Peyer's patch (tissue), 4 donors: Measurements from ENCODE around the gene BIN2. TPM values are rescaled to one million over a fixed set of nuclear protein-coding genes. Genes with fewer than 3 reads are reported as not detected.
"Not testable (repeated sequence)": the region's sequence is repeated elsewhere in the genome, so short reads cannot be mapped to it uniquely, and the experiment has no call there.

Source experiments
- DNase-seq, 3 donors: peaks; one replicate each; pipeline ENCODE4 v3.0.0-alpha.2; 2017 to 2019
- H3K27ac ChIP-seq, 4 donors: fragments of 200-600 bp; sonication (generic); one replicate each; pipeline ENCODE4 v1.5.1; 2016 to 2019
- H3K27me3 ChIP-seq, 2 donors: fragments of 200-600 bp; sonication (generic); one replicate each; pipeline ENCODE4 v1.5.1; 2019
- H3K36me3 ChIP-seq, 3 donors: fragments of 200-600 bp; sonication (generic); one replicate each; pipeline ENCODE4 v1.5.1; 2016 to 2019
- H3K4me1 ChIP-seq, 4 donors: fragments of 200-600 bp; sonication (generic); one replicate each; pipeline ENCODE4 v1.5.1; 2016 to 2019
- H3K4me3 ChIP-seq, 4 donors: fragments of 200-600 bp; sonication (generic); 1 replicate in 3 of 4; 2 replicates in 1 of 4; pipeline ENCODE4 v1.5.1; 2016 to 2019; ENCODE audit warnings: mild to moderate bottlenecking in 1 of 4
- H3K9me3 ChIP-seq, 4 donors: fragments of 200-600 bp; sonication (generic); one replicate each; pipeline ENCODE4 v1.5.1; 2016 to 2019; ENCODE audit warnings: mild to moderate bottlenecking in 1 of 4
- POLR2A ChIP-seq, 2 donors: fragments of 450-650 bp; IDR thresholded peaks; one replicate each; pipeline ENCODE4 v1.5.1; 2017; ENCODE audit warnings: antibody characterized with exemption in 2 of 2, mild to moderate bottlenecking in 2 of 2, moderate library complexity in 2 of 2
- total RNA-seq, 4 donors: library from RNA; depleted of rRNA; stranded (reverse); fragments of >200 nt; gene quantifications; one replicate each; pipeline ENCODE4 v1.1.0, GENCODE V29; 2016
- TF ChIP-seq, protein P1 (sequence below), 6 experiments: fragments of 450-650 bp in 4 of 6; fragments of 200-600 bp in 2 of 6; sonication (generic) in 1 of 6; IDR thresholded peaks; one replicate each; pipeline ENCODE4 v1.5.1; 2017 to 2019; ENCODE audit warnings: antibody characterized with exemption in 6 of 6, mild to moderate bottlenecking in 3 of 6, moderate library complexity in 1 of 6

The BIN2 gene
- total RNA-seq, 4 donors from 2014 or later, result 2.3 to 38.0 (median 5.6) TPM

- peak in 2 of 3 donors; percentile 55 to 57 for DNase-seq
- H3K27me3 ChIP-seq, result no peaks in the 10 kb centered on the region
- no peaks in the 10 kb centered on the region for H3K36me3 ChIP-seq
- H3K27ac ChIP-seq, result peak overlapping the region in 2 of 4 donors; percentile 51 to 72
- TF ChIP-seq, protein P1, sequence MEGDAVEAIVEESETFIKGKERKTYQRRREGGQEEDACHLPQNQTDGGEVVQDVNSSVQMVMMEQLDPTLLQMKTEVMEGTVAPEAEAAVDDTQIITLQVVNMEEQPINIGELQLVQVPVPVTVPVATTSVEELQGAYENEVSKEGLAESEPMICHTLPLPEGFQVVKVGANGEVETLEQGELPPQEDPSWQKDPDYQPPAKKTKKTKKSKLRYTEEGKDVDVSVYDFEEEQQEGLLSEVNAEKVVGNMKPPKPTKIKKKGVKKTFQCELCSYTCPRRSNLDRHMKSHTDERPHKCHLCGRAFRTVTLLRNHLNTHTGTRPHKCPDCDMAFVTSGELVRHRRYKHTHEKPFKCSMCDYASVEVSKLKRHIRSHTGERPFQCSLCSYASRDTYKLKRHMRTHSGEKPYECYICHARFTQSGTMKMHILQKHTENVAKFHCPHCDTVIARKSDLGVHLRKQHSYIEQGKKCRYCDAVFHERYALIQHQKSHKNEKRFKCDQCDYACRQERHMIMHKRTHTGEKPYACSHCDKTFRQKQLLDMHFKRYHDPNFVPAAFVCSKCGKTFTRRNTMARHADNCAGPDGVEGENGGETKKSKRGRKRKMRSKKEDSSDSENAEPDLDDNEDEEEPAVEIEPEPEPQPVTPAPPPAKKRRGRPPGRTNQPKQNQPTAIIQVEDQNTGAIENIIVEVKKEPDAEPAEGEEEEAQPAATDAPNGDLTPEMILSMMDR (IDR thresholded peaks at IDR 0.05), result no peak
- no peak for TF ChIP-seq POLR2A (IDR thresholded peaks at IDR 0.05)
- no peaks in the 10 kb centered on the region for H3K9me3 ChIP-seq
- peaks cover 0 to 12% (median 0%) of the 10 kb centered on the region in 4 donors for H3K4me1 ChIP-seq
- no peak overlapping the region for H3K4me3 ChIP-seq
These were observed 3.2 kb downstream of the BIN2 start for GRCh38 chr12:51320695-51321320.

GRCh38 chr12:51320311-51320694 lies 3.7 kb downstream of the BIN2 start:
- TF ChIP-seq, protein P1 (IDR thresholded peaks at IDR 0.05), result no peak
- TF ChIP-seq POLR2A (IDR thresholded peaks at IDR 0.05), result no peak
- Histone ChIP-seq H3K9me3 (no peaks in the 10 kb centered on the region), H3K27ac (peak overlapping the region in 1 of 4 donors; percentile 72), H3K4me1 (peaks cover 0 to 12% (median 0%) of the 10 kb centered on the region in 4 donors), H3K27me3 (no peaks in the 10 kb centered on the region), H3K36me3 (no peaks in the 10 kb centered on the region), H3K4me3 (no peak overlapping the region)
- no peak for DNase-seq

GRCh38 chr12:51318846-51319599 lies 5.0 kb downstream of the BIN2 start:
- peak in 2 of 3 donors; percentile 63 to 69 for DNase-seq
- H3K27ac ChIP-seq, result peak overlapping the region in 3 of 4 donors; percentile 46 to 72 (median 52)
- H3K9me3 ChIP-seq, result no peaks in the 10 kb centered on the region
- no peaks in the 10 kb centered on the region for H3K36me3 ChIP-seq
- H3K4me3 ChIP-seq, result no peak overlapping the region
- no peak for TF ChIP-seq POLR2A (IDR thresholded peaks at IDR 0.05)
- TF ChIP-seq, protein P1 (IDR thresholded peaks at IDR 0.05), result no peak
- peaks cover 0 to 6% (median 0%) of the 10 kb centered on the region in 4 donors for H3K4me1 ChIP-seq
- no peaks in the 10 kb centered on the region for H3K27me3 ChIP-seq

DNA sequence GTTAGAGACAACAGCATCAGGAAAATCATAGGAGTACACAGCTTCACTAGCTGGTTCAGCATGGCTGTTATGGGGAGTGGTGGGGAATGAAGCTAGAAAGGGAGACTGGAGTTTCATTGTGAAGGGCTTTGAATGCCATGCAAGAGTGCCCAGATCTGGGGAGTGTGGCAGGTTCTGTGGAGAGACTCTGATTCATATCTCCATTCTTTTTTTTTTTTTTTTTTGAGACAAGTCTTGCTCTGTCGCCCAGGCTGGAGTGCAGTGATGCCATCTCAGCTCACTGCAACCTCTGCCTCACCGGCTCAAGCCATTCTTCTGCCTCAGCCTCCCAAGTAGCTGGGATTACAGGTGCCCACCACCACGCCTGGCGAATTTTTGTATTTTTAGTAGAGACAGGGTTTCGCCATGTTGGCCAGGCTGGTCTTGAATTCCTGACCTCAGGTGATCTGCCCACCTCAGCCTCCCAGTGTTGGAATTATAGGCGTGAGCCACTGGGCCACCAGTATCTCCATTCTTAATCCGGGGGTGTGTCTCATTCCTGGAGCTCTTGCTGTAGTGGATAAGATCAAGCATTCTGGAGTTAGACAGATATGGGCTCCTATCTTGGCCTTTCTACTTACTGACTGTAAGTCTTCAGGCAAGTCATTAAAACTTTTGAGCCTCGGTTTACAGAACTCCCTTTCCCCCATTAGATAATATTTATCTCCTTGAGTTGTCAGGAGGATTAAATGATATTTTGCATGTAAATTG lies 5.7 kb downstream of the BIN2 start:
- H3K36me3 ChIP-seq, H3K4me1 ChIP-seq, DNase-seq, H3K9me3 ChIP-seq, H3K4me3 ChIP-seq, H3K27me3 ChIP-seq: not testable (repeated sequence)
- peak overlapping the region in 3 of 4 donors; percentile 46 to 72 (median 52) for H3K27ac ChIP-seq

GRCh38 chr12:51311389-51311788 lies 12.6 kb downstream of the BIN2 start:
- Histone ChIP-seq H3K4me1 (peaks cover 0 to 9% (median 1%) of the 10 kb centered on the region in 4 donors), H3K27me3 (no peaks in the 10 kb centered on the region), H3K36me3 (no peaks in the 10 kb centered on the region), H3K4me3 (no peak overlapping the region), H3K9me3 (no peaks in the 10 kb centered on the region), H3K27ac (no peak overlapping the region)
- DNase-seq, result no peak
- no peak for TF ChIP-seq POLR2A (IDR thresholded peaks at IDR 0.05)
- TF ChIP-seq, protein P1 (IDR thresholded peaks at IDR 0.05), result no peak
